Smooth muscle cell (in vitro differentiated cells): ENCODE measurements around the gene MAPT. TPM values are rescaled to one million over a fixed set of nuclear protein-coding genes. Genes with fewer than 3 reads are reported as not detected.

Source experiments
- DNase-seq: peaks from one replicate; lab custom pipeline; 2025; ENCODE audit not compliant: unreplicated experiment; lab: John Stamatoyannopoulos, UW
- H2AFZ ChIP-seq: fragments of 200-600 bp; sonication (generic); 2 replicates; pipeline ENCODE4 v1.6.0; 2016; ENCODE audit warnings: antibody characterized with exemption, low read depth, mild to moderate bottlenecking
- H3F3A ChIP-seq: fragments of 200-600 bp; sonication (generic); 2 replicates; pipeline ENCODE4 v1.6.0; 2017; ENCODE audit warnings: antibody characterized with exemption, low read depth
- H3K27ac ChIP-seq: fragments of 200-600 bp; sonication (generic); 2 replicates; pipeline ENCODE4 v1.5.1; 2016; ENCODE audit warnings: low read depth, mild to moderate bottlenecking
- H3K27me3 ChIP-seq: fragments of 200-600 bp; sonication (generic); 2 replicates; pipeline ENCODE4 v1.6.1; 2016; ENCODE audit warnings: low read depth, mild to moderate bottlenecking
- H3K36me3 ChIP-seq: fragments of 200-600 bp; sonication (generic); 2 replicates; pipeline ENCODE4 v1.5.1; 2016; ENCODE audit warnings: low read depth
- H3K4me1 ChIP-seq: fragments of 200-600 bp; sonication (generic); 2 replicates; pipeline ENCODE4 v1.5.1; 2016; ENCODE audit warnings: low read depth
- H3K4me2 ChIP-seq: fragments of 200-600 bp; sonication (generic); 2 replicates; pipeline ENCODE4 v1.6.0; 2016; ENCODE audit warnings: mild to moderate bottlenecking
- H3K4me3 ChIP-seq: fragments of 200-600 bp; sonication (generic); 2 replicates; pipeline ENCODE4 v1.5.1; 2016; ENCODE audit warnings: mild to moderate bottlenecking
- H3K79me2 ChIP-seq: fragments of 200-600 bp; sonication (generic); 2 replicates; pipeline ENCODE4 v1.6.0; 2016; ENCODE audit warnings: low read depth, mild to moderate bottlenecking
- H3K9ac ChIP-seq: fragments of 200-600 bp; sonication (generic); 2 replicates; pipeline ENCODE4 v1.6.0; 2016; ENCODE audit warnings: low read depth
- H3K9me3 ChIP-seq: fragments of 200-600 bp; sonication (generic); replicated peaks from 2 replicates; pipeline ENCODE4 v1.5.1; 2016; ENCODE audit warnings: low read depth
- H4K20me1 ChIP-seq: fragments of 200-600 bp; sonication (generic); 2 replicates; pipeline ENCODE4 v1.6.0; 2016; ENCODE audit warnings: low read depth
- WGBS: methylation state at CpG from one replicate; pipeline ENCODE4 v1.1.7; 2016; ENCODE audit warnings: low lambda C conversion rate; 5-methylcytosine and 5-hydroxymethylcytosine counted together
- polyA plus RNA-seq: library from polyadenylated mRNA; unstranded; fragments of >200 nt; fragmentation: Nextera tagmentation; extraction: Ambion mirVana; gene quantifications from 2 replicates; pipeline ENCODE4 v1.2.1, GENCODE V29; 2016
- total RNA-seq: library from RNA; depleted of rRNA; stranded (reverse); fragments of >200 nt; gene quantifications from 2 replicates; pipeline ENCODE4 v1.2.3, GENCODE V29; 2014
- TF ChIP-seq, protein P1 (sequence below): fragments of 200-600 bp; sonication (generic); IDR thresholded peaks from 2 replicates; pipeline ENCODE4 v1.5.1; 2017; ENCODE audit warnings: borderline replicate concordance, mild to moderate bottlenecking, antibody characterized with exemption; ENCODE audit not compliant: insufficient read depth, poor library complexity, severe bottlenecking

The MAPT gene
- total and polyA plus RNA-seq, 2 experiments from 2014 or later: 0.49 to 1.7 TPM

DNA sequence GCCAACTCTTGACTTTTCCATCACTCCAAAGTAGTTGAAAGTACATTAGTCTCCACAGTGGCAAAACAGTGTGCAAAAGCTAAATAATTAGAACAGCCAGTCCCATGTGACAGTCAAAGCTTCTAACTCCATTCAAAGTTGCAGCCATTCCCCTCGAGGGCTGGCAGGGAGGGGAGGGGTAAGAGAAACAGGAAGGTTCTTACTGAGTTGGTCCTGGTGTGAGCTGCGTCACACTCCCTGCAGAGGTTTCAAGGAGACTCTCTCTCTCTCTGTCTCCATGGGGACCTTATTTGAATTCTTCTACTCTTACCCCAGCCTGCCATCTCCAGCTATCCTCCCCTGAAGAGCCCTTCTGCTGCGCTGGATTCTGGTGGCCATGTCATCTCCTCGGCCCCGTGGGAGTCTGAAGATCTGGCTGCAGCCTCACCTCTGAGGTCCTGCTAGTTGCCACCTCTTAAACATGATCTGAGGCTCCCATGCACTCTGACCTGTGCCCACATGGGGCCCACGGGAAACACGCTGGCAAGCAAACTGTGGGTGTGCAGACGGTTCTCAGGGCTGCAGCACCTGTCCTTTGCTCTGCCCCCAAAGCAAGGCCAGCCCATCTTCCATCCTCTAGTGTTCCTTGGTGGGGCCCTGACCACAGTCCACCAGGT is 81.4 kb downstream of the MAPT start:
- Histone ChIP-seq H4K20me1 (no peaks in the 10 kb centered on the region), H3K79me2 (no peaks in the 10 kb centered on the region), H2AFZ (no peak overlapping the region), H3K4me3 (no peak overlapping the region), H3K4me1 (no peaks in the 10 kb centered on the region), H3K27me3 (no peaks in the 10 kb centered on the region), H3K9me3 (no peaks in the 10 kb centered on the region), H3K36me3 (no peaks in the 10 kb centered on the region), H3K9ac (no peak overlapping the region), H3K27ac (no peak overlapping the region), H3K4me2 (no peak overlapping the region), H3F3A (no peaks in the 10 kb centered on the region)
- WGBS: 88% methylated on average over 8 of the region's 8 CpGs
- DNase-seq: no peak
- TF ChIP-seq, protein P1, sequence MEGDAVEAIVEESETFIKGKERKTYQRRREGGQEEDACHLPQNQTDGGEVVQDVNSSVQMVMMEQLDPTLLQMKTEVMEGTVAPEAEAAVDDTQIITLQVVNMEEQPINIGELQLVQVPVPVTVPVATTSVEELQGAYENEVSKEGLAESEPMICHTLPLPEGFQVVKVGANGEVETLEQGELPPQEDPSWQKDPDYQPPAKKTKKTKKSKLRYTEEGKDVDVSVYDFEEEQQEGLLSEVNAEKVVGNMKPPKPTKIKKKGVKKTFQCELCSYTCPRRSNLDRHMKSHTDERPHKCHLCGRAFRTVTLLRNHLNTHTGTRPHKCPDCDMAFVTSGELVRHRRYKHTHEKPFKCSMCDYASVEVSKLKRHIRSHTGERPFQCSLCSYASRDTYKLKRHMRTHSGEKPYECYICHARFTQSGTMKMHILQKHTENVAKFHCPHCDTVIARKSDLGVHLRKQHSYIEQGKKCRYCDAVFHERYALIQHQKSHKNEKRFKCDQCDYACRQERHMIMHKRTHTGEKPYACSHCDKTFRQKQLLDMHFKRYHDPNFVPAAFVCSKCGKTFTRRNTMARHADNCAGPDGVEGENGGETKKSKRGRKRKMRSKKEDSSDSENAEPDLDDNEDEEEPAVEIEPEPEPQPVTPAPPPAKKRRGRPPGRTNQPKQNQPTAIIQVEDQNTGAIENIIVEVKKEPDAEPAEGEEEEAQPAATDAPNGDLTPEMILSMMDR: no peak

DNA sequence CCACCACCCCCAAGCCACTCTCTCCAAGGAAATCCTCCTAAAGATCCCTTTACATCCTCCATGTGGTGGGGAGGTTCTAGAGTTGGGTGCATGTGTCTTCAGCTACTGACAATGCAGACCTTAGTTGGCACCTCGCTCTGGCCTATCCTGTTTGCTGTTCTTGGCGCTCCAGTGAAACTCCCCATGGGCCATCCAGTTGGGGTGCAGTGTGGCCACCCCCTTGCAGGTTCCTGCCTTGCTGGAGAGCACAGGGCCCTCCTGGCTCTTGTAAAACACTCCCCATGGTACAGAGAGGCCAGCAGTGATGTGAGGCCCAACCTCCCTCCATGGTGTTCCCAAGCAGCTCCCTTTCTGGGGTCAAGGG is 82.0 kb downstream of the MAPT start:
- no peaks in the 10 kb centered on the region for H3K79me2 ChIP-seq
- H2AFZ ChIP-seq: no peak overlapping the region
- H3K9ac ChIP-seq: no peak overlapping the region
- WGBS: 97% methylated on average over 2 of the region's 2 CpGs
- no peak for DNase-seq
- no peaks in the 10 kb centered on the region for H3K4me1 ChIP-seq
- H3K27ac ChIP-seq: no peak overlapping the region
- H4K20me1 ChIP-seq: no peaks in the 10 kb centered on the region
- no peaks in the 10 kb centered on the region for H3K27me3 ChIP-seq
- no peak overlapping the region for H3K4me2 ChIP-seq
- no peaks in the 10 kb centered on the region for H3K36me3 ChIP-seq
- no peaks in the 10 kb centered on the region for H3F3A ChIP-seq
- H3K9me3 ChIP-seq: no peaks in the 10 kb centered on the region
- no peak overlapping the region for H3K4me3 ChIP-seq
- TF ChIP-seq, protein P1: no peak

GRCh38 chr17:45976755-45977505 is 82.6 kb downstream of the MAPT start:
- Histone ChIP-seq H3K4me1 (no peaks in the 10 kb centered on the region), H3K9ac (no peak overlapping the region), H3F3A (no peaks in the 10 kb centered on the region), H4K20me1 (no peaks in the 10 kb centered on the region), H3K27me3 (no peaks in the 10 kb centered on the region), H3K4me3 (no peak overlapping the region), H3K27ac (no peak overlapping the region), H3K79me2 (no peaks in the 10 kb centered on the region), H3K9me3 (no peaks in the 10 kb centered on the region), H3K4me2 (no peak overlapping the region), H3K36me3 (no peaks in the 10 kb centered on the region), H2AFZ (no peak overlapping the region)
- no peak for DNase-seq
- TF ChIP-seq, protein P1: no peak
- WGBS: 72% methylated on average over 18 of the region's 18 CpGs

GRCh38 chr17:45977506-45977824 is 83.1 kb downstream of the MAPT start:
- no peaks in the 10 kb centered on the region for H3K9me3 ChIP-seq
- no peak overlapping the region for H3K9ac ChIP-seq
- H3K36me3 ChIP-seq: no peaks in the 10 kb centered on the region
- H3K27me3 ChIP-seq: no peaks in the 10 kb centered on the region
- H3K27ac ChIP-seq: no peak overlapping the region
- no peaks in the 10 kb centered on the region for H3K4me1 ChIP-seq
- no peaks in the 10 kb centered on the region for H3F3A ChIP-seq
- H4K20me1 ChIP-seq: no peaks in the 10 kb centered on the region
- WGBS: 80% methylated on average over 4 of the region's 4 CpGs
- no peak overlapping the region for H2AFZ ChIP-seq
- TF ChIP-seq, protein P1: no peak
- no peak overlapping the region for H3K4me2 ChIP-seq
- no peaks in the 10 kb centered on the region for H3K79me2 ChIP-seq
- H3K4me3 ChIP-seq: no peak overlapping the region
- DNase-seq: no peak
